ENCODE results near the gene SNX15. TPM values are rescaled to one million over a fixed set of nuclear protein-coding genes. Genes with fewer than 3 reads are reported as not detected.
"Not testable (repeated sequence)": the region's sequence is repeated elsewhere in the genome, so short reads cannot be mapped to it uniquely, and the experiment has no call there.

The SNX15 gene
- total and polyA plus RNA-seq, 2 donors = 9.4 to 34.5 TPM

DNA sequence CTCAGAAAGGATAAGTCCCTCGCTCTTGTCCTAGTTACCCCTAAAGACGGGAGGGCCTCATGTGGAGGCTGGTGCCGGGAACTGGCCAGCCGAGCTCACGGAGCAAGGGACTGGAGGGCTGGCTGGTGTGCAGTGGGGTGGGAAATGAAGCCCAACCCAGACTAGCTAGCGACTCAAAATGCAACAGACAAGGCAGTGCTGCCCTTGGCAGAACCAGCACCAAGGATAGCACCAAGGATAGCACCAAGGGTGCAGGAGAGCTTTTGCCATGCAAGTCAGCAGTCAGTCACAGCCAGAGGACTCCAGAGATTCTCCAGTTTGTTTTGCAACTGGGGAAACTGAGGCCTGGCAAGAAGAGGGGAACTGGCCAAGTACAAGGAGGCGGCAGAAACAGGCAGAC lies 24.0 kb upstream of the SNX15 start:
- Histone ChIP-seq H3K4me1 (ENCODE audit: insufficient read depth) (no peaks in the 10 kb centered on the region), H3K4me3 (ENCODE audit: low read depth, low read length) (no peak overlapping the region), H3K27ac (ENCODE audit: low read depth) (no peak overlapping the region), H3K36me3 (ENCODE audit: insufficient read depth) (no peaks in the 10 kb centered on the region)
- WGBS = 60% methylated on average over 7 of the region's 7 CpGs
- no peak for DNase-seq (ENCODE audit: extremely low spot score)

DNA sequence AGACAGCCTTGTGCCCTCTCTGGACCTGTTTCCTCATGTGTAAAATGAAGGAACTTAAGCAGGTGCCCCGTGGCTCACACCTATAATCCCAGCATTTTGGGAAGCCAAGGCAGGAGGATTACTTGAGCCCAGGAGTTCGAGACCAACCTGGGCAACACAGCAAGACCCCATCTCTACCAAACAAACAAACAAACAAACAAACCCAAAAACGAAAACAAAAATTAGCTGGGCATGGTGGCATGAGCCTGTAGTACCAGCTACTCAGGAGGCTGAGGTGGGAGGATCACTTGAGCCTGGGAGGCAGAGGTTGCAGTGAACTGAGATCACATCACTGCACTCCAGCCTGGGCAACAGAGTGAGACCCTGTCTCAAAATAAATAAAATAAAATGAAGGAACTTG lies 23.3 kb upstream of the SNX15 start:
- H3K4me3 ChIP-seq (ENCODE audit: low read depth, low read length); H3K27ac ChIP-seq (ENCODE audit: low read depth); H3K4me1 ChIP-seq (ENCODE audit: insufficient read depth); H3K36me3 ChIP-seq (ENCODE audit: insufficient read depth); DNase-seq (ENCODE audit: extremely low spot score): not testable (repeated sequence)
- 56% methylated on average over 3 of the region's 3 CpGs for WGBS

DNA sequence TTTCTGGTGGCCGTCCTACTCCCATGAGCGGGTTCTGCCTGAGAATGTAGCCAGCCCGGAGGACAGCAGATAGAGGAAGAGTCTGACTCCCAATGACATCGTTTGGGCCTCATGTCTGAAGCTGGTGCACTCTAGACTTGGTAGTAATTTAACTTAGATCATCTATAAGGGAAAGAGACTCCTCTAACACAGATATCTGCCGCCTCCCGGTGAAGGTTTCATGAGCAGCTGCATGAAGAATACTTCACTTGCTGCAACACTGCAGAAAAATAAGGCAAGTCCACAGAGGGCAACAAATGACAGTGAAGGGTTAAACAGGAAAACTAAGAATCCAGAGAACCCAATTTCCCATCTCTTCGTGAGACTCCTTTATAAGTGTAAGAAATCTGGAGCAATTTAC lies 19.2 kb upstream of the SNX15 start:
- Histone ChIP-seq H3K27ac (ENCODE audit: low read depth) (no peak overlapping the region), H3K4me1 (ENCODE audit: insufficient read depth) (no peaks in the 10 kb centered on the region), H3K36me3 (ENCODE audit: insufficient read depth) (no peaks in the 10 kb centered on the region), H3K4me3 (ENCODE audit: low read depth, low read length) (no peak overlapping the region)
- DNase-seq (ENCODE audit: extremely low spot score) = no peak
- WGBS = 74% methylated on average over 7 of the region's 7 CpGs

DNA sequence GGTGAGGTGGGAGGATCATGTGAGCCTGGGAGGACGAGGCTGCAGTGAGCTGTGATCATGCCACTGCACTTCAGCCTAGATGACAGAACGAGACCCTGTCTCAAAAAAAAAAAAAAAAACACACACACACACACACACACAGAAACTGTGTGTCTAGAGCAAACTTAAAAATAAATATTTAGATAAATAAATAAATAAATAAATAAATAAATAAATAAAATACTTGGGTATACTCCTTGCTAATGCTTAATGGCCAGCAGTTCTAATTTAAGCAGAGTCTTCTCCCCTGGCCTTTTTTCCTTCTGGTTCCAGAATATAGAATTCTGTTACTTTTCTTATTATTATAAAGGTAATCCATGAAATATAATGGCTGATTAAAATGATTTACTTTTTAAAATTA lies 18.4 kb upstream of the SNX15 start:
- no peaks in the 10 kb centered on the region for H3K4me1 ChIP-seq (ENCODE audit: insufficient read depth)
- no peak overlapping the region for H3K4me3 ChIP-seq (ENCODE audit: low read depth, low read length)
- no peak overlapping the region for H3K27ac ChIP-seq (ENCODE audit: low read depth)
- WGBS = 83% methylated on average over 2 of the region's 2 CpGs
- H3K36me3 ChIP-seq (ENCODE audit: insufficient read depth) = no peaks in the 10 kb centered on the region
- DNase-seq (ENCODE audit: extremely low spot score) = no peak

DNA sequence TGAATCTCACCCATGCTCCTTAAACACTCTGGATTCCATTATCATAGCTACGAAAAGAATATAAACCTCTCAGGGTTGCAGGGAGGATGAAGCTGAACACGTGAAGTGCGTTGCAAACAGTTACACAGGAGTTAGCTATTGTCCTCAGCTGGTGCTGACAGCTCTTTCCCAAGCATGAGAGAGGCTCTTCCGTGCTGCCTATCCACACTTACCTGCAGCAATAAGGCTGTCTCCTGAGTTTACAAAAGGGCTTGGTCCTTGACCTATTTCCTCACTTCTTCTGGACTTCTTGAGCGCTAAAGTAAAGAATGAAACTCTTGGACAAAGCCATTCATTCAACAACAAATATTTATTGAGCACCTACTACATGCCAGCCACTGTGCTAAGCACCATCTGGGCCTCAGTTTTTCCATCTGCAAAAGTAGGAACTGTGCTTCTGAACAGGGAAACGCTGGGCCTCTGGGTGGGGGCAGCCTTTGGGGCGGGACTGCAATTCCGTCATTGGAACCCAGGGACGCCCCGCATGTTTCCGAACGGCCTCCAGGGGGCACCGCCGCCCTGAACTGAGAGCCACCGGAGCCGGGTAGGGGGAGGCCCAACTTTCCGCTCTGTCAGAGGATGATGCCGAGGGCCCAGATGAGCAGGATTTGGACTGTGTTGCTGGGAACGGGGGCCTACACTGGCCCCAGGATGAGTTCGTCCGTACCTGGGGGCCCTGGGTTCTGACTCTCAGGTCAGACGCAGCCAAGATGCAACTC lies 13.9 kb upstream of the SNX15 start:
- peak overlapping the region; percentile 79 for H3K4me3 ChIP-seq (ENCODE audit: low read depth, low read length)
- H3K36me3 ChIP-seq (ENCODE audit: insufficient read depth) = no peaks in the 10 kb centered on the region
- H3K4me1 ChIP-seq (ENCODE audit: insufficient read depth) = no peaks in the 10 kb centered on the region
- H3K27ac ChIP-seq (ENCODE audit: low read depth) = peak overlapping the region; percentile 93
- 10% methylated on average over 22 of the region's 22 CpGs for WGBS
- DNase-seq (ENCODE audit: extremely low spot score) = peak; percentile 79

DNA sequence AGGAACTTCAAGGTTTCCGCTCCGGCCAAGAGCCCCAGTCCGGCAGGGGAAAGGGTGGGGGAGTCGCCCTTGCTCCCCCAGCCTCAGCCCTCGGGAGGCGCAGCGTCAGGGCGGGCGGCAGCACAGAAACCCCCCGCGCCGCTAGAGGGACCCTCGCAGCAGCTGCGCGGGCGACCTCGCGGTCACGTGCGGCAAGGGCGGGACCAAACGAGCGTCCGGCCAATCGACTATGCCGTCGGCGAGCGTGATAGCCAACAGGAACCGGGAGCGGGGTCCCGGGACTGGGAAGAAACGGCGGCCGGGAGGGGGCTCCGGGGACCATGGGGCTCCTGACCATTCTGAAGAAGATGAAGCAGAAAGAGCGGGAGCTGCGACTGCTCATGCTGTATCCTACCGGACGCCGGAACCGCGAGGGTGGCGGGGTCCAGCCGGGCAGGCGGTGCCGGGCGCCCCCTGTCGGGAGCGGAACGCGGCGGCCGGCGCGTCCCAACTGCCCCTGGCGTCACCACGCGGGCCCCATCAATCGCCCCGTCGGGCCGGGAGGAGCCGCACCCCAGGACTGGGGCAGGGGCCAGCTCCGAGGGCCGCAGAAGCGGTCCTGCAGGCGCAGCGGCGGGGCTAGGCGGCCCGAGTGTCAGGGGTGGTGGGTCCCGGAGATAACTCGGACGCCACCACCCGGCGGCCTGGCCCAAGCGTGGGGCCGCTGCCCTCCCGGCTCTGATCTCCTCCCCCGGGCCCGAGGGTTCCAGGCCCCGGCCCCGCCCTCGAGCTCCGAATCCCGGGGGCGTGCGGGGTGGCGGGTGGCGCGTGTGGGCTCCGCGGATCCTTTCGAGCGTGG lies 13.1 kb upstream of the SNX15 start, which contains the start of gene ARL2:
ARL2 (plus strand) TSS at position 273 of the 838 bp plus-strand sequence; CDS start at position 321, 48 bp downstream.
- peak within 1 kb of the TSS; percentile 79 for H3K4me3 ChIP-seq (ENCODE audit: low read depth, low read length)
- DNase-seq (ENCODE audit: extremely low spot score) = peak; percentile 75
- no peaks in the 10 kb centered on the region for H3K4me1 ChIP-seq (ENCODE audit: insufficient read depth)
- H3K27ac ChIP-seq (ENCODE audit: low read depth) = peak within 1 kb of the TSS; percentile 93
- WGBS = under 1% methylated on average over 96 of the region's 96 CpGs
- no peaks in the 10 kb centered on the region for H3K36me3 ChIP-seq (ENCODE audit: insufficient read depth)

DNA sequence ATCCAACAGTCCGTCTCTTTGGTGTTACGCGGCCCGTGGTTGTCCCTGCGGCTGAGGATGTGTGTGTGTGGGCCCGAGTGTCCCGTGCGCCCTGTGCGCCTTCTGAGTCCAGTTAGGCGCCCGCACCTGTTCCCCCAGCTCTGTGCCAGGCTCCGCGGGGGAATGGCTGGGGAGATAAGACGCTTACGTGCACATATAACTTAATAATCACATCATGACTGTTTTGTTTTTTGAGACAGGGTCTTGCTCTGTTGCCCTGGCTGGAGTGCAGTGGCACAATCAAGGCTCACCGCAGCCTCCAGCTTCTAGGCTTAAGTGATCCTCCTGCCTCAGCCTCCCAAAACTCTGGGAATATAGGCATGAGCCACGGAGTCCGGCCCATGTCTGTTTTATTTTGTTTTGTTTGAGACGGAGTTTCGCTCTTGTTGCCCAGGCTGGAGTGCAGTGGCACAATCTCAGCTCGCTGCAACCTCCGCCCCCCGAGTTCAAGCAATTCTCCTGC lies 12.5 kb upstream of the SNX15 start:
- H3K27ac ChIP-seq (ENCODE audit: low read depth) = peak overlapping the region; percentile 93
- H3K4me3 ChIP-seq (ENCODE audit: low read depth, low read length) = peak overlapping the region; percentile 79
- 30% methylated on average over 23 of the region's 23 CpGs for WGBS
- H3K36me3 ChIP-seq (ENCODE audit: insufficient read depth) = no peaks in the 10 kb centered on the region
- H3K4me1 ChIP-seq (ENCODE audit: insufficient read depth) = no peaks in the 10 kb centered on the region
- DNase-seq (ENCODE audit: extremely low spot score) = no peak

DNA sequence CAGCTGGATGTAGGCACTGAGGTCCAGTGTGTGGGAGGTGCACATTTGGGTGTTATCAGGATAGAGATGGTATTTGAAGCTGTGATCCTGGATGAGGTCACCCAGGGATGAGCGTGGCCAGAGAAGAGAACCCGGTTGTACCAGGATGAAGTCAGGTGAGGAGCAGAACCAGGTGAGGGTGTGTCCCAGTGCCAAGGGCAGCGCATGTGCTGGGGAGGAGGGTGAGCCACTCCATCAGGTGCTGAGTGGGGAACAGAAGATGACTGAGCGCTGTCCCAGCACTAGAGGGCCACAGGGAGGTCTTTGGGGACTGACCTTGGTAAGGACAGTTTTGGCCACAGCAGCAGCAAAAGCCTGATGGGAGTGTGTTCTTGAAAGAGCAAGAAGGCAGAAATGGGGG lies 10.5 kb upstream of the SNX15 start:
- peaks cover 1% of the 10 kb centered on the region for H3K36me3 ChIP-seq (ENCODE audit: insufficient read depth)
- 92% methylated on average over 4 of the region's 4 CpGs for WGBS
- no peaks in the 10 kb centered on the region for H3K4me1 ChIP-seq (ENCODE audit: insufficient read depth)
- H3K4me3 ChIP-seq (ENCODE audit: low read depth, low read length) = no peak overlapping the region
- H3K27ac ChIP-seq (ENCODE audit: low read depth) = no peak overlapping the region
- DNase-seq (ENCODE audit: extremely low spot score) = no peak

DNA sequence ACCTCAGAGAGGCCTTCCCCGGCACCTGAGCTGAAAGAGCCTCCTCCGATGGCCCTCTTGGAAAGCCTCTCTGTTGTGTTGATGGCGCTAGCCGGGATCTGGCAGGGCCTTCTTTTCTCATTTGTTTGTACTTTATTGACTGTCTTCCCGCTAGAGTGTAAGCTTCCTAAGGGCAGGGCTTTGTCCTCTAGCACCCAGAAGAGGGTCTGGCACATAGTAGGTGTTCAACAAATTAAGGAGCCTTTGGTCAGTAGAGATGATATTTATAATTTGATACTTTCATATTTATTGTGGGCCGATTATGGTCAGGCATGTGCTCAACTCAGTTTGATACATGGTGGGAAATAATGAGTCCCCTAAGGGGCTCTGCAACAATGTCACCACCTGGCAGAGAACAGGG lies 9.3 kb upstream of the SNX15 start:
- WGBS = 97% methylated on average over 6 of the region's 6 CpGs
- DNase-seq (ENCODE audit: extremely low spot score) = no peak
- peaks cover 3% of the 10 kb centered on the region for H3K36me3 ChIP-seq (ENCODE audit: insufficient read depth)

DNA sequence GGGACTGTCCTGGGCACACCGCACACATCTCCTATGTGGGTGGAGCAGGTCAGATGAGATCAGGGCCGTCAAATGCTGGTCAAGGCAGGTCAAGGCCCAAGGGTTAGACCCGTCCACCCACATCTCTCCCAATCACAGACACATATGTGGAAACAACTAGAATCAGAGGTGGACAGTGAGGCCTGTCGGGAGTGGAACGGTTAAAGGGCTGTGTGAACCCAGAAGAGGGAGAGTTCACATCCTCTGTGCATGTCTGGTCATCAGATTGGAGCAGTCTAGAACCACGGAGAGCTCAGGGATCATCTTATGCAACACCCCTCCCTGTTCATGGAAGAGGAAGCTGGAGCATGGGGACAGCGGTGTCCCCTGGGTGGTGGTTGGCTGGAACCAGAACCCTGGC lies 7.4 kb upstream of the SNX15 start:
- Histone ChIP-seq H3K4me1 (ENCODE audit: insufficient read depth) (no peaks in the 10 kb centered on the region), H3K4me3 (ENCODE audit: low read depth, low read length) (no peak overlapping the region), H3K27ac (ENCODE audit: low read depth) (no peak overlapping the region), H3K36me3 (ENCODE audit: insufficient read depth) (peaks cover 3% of the 10 kb centered on the region)
- DNase-seq (ENCODE audit: extremely low spot score) = no peak
- WGBS = 84% methylated on average over 7 of the region's 7 CpGs

More for the DNA sequence above, 9.3 kb upstream of the SNX15 start:
- Histone ChIP-seq H3K27ac (ENCODE audit: low read depth) (no peak overlapping the region), H3K4me3 (ENCODE audit: low read depth, low read length) (no peak overlapping the region), H3K4me1 (ENCODE audit: insufficient read depth) (no peaks in the 10 kb centered on the region)

DNA sequence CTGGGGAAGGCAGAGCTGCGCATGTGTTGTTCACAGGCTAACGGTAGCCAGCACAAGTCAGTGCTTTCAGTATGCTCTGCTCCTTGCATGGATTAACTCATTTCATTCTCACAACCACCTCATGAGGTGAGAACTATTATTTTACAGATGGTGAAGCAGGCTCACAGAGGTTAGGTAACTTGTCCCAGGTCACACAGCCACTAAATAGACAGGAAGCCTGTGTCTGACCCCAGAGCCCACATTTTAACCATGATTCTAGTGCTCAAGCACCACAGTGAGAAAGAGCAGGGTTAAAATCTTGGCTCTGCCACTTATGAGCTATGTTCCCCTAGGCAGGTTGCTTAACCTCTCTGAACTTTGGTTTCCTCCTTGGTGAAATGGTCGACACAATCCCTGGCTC lies 6.2 kb upstream of the SNX15 start:
- Histone ChIP-seq H3K27ac (ENCODE audit: low read depth) (no peak overlapping the region), H3K36me3 (ENCODE audit: insufficient read depth) (peaks cover 3% of the 10 kb centered on the region)
- WGBS = 83% methylated on average over 3 of the region's 3 CpGs

DNA sequence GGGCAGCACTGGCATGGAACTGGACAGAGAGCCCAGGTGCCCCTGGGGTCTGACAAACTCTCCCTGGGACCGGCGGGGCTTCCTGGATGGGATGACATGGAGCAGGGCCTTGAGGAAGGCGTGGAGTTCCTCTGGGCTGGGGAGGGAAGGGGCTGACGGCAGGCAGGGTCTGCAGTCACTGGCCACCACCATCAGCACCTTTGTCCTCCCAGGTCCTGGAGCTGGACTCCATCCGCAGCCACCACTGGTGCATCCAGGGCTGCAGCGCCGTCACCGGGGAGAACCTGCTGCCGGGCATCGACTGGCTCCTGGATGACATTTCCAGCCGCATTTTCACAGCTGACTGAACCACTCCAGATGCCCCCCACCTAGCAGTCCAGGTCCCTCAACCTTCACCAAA lies 5.7 kb upstream of the SNX15 start:
- H3K4me1 ChIP-seq (ENCODE audit: insufficient read depth) = no peaks in the 10 kb centered on the region
- no peak for DNase-seq (ENCODE audit: extremely low spot score)
- H3K27ac ChIP-seq (ENCODE audit: low read depth) = no peak overlapping the region
- peaks cover 3% of the 10 kb centered on the region for H3K36me3 ChIP-seq (ENCODE audit: insufficient read depth)
- no peak overlapping the region for H3K4me3 ChIP-seq (ENCODE audit: low read depth, low read length)
- WGBS = 93% methylated on average over 11 of the region's 11 CpGs

More for the DNA sequence above, 6.2 kb upstream of the SNX15 start:
- Histone ChIP-seq H3K4me3 (ENCODE audit: low read depth, low read length) (no peak overlapping the region), H3K4me1 (ENCODE audit: insufficient read depth) (no peaks in the 10 kb centered on the region)
- DNase-seq (ENCODE audit: extremely low spot score) = no peak

DNA sequence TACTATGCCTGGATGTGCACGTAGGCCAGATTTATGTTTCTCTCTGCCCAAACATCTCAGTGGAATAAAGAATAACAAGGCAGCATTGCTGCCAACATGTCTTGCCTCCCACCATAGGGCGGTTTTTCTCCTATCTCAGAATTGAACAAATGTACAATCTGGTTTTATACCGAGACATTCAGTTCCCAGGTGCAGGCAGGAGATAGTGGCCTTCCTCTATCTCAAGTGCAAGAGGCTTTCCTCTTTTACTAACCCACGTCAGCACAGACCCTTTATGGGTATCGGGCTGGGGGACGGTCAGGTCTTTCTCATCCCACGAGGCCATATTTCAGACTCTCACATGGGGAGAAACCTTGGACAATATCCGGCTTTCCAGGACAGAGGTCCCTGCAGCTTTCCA lies 3.7 kb upstream of the SNX15 start:
- not testable (repeated sequence) for H3K4me3 ChIP-seq (ENCODE audit: low read depth, low read length); H3K4me1 ChIP-seq (ENCODE audit: insufficient read depth); DNase-seq (ENCODE audit: extremely low spot score); H3K27ac ChIP-seq (ENCODE audit: low read depth); H3K36me3 ChIP-seq (ENCODE audit: insufficient read depth)
- 75% methylated on average over 8 of the region's 8 CpGs for WGBS

DNA sequence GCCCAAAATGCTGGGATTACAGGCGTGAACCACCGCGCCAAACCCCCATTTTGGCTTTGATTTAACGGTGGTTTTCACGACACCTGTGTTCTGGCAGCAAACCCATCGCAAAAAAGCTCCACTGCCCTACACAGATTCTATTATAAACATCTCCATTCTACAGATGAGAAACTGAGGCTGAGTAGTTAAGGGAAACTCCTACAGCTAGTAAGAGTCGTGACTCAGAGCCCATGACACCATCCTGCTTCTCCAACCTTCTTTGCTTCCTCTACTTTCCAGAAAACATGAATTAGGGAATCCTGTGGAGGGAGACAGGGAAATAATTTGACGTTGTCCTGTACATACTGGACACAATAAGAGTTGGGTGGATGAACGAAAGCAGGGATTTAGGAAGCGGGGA lies 429 bp upstream of the SNX15 start:
- Histone ChIP-seq H3K27ac (ENCODE audit: low read depth) (no peak overlapping the region), H3K36me3 (ENCODE audit: insufficient read depth) (peaks cover under 1% of the 10 kb centered on the region), H3K4me1 (ENCODE audit: insufficient read depth) (no peaks in the 10 kb centered on the region), H3K4me3 (ENCODE audit: low read depth, low read length) (no peak overlapping the region)
- WGBS = 52% methylated on average over 10 of the region's 10 CpGs
- no peak for DNase-seq (ENCODE audit: extremely low spot score)

Data from urinary bladder (tissue), 4 donors.